ENCODE results near the gene RIPOR3. TPM values are rescaled to one million over a fixed set of nuclear protein-coding genes. Genes with fewer than 3 reads are reported as not detected.

RIPOR3 gene
- total RNA-seq, 2 experiments from 2014 or later = 0.53 TPM; not detected in 1

DNA sequence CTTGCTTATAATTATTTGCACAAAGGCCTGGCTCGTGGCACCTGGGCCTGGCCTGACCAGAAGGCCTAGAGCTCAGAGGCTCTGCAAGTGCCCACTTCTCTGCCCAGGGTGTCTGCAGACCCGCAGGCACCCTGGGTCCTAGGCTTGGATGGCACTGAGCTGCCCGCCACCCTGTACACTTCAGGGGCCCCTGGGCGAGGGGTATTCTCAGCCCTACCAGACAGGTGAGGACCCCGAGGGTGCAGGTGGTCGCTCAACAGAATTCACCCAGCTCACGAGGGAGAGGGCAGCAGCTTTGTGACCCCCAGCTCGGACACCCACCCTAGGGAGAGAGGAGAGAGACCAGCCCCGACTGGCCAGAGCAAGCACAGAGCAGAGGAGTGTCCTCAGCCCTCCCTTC lies 83.9 kb downstream of the RIPOR3 start:
- Histone ChIP-seq H3K79me2 (ENCODE audit: insufficient read depth, low read depth, low read length) (no peaks in the 10 kb centered on the region), H3K4me3 (ENCODE audit: low read depth, low read length, poor library complexity, severe bottlenecking) (no peak overlapping the region), H3K9me3 (ENCODE audit: low read length) (no peaks in the 10 kb centered on the region), H3K4me2 (ENCODE audit: low read length) (no peak overlapping the region), H3K36me3 (ENCODE audit: insufficient read depth, low read length) (no peaks in the 10 kb centered on the region), H3K27ac (ENCODE audit: low read depth, low read length, poor library complexity, severe bottlenecking) (no peak overlapping the region), H2AFZ (ENCODE audit: low read length) (no peak overlapping the region), H3K4me1 (ENCODE audit: insufficient read depth, low read length, poor library complexity, severe bottlenecking) (no peaks in the 10 kb centered on the region), H4K20me1 (ENCODE audit: insufficient read depth, low read length) (no peaks in the 10 kb centered on the region), H3K9me2 (ENCODE audit: insufficient read depth, low read length) (no peaks in the 10 kb centered on the region)
- intact Hi-C loops (cut with micrococcal nuclease; ENCODE audit: unreplicated experiment) = no loop called here
- ChIA-PET CTCF (ENCODE audit: unreplicated experiment) (no interaction called here), POLR2A (no interaction called here)
- TF ChIP-seq EZH2phosphoT487 (IDR thresholded peaks at IDR 0.05; ENCODE audit: borderline replicate concordance, low read depth, low read length) = no peak
- TF ChIP-seq, protein P1, sequence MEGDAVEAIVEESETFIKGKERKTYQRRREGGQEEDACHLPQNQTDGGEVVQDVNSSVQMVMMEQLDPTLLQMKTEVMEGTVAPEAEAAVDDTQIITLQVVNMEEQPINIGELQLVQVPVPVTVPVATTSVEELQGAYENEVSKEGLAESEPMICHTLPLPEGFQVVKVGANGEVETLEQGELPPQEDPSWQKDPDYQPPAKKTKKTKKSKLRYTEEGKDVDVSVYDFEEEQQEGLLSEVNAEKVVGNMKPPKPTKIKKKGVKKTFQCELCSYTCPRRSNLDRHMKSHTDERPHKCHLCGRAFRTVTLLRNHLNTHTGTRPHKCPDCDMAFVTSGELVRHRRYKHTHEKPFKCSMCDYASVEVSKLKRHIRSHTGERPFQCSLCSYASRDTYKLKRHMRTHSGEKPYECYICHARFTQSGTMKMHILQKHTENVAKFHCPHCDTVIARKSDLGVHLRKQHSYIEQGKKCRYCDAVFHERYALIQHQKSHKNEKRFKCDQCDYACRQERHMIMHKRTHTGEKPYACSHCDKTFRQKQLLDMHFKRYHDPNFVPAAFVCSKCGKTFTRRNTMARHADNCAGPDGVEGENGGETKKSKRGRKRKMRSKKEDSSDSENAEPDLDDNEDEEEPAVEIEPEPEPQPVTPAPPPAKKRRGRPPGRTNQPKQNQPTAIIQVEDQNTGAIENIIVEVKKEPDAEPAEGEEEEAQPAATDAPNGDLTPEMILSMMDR (conservative IDR thresholded peaks at IDR 0.05; ENCODE audit: low read length) = no peak
- no TSS peak for BruUV-seq (replicated peaks)
- DNase-seq (ENCODE audit: low spot score) = no peak

DNA sequence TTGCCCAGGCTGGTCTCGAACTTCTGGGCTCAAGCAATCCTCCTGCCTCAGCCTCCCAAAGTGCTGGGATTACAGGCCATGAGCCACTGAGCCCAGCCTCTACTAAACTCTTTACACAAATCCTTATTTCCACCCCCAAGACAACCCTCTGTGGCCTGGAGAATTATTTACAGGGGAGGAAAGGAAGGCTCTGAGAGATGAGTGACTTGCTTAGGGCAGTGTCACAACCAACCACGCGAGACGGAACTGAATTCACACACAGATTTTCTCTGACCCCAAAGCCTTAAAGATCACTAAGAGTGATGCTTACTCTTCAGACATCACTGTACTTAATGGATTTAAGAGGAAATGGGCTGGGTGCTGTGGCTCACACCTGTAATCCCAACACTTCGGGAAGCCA lies 86.2 kb downstream of the RIPOR3 start:
- CTCF ChIA-PET (ENCODE audit: unreplicated experiment) = no interaction called here
- no peak for DNase-seq (ENCODE audit: low spot score)

DNA sequence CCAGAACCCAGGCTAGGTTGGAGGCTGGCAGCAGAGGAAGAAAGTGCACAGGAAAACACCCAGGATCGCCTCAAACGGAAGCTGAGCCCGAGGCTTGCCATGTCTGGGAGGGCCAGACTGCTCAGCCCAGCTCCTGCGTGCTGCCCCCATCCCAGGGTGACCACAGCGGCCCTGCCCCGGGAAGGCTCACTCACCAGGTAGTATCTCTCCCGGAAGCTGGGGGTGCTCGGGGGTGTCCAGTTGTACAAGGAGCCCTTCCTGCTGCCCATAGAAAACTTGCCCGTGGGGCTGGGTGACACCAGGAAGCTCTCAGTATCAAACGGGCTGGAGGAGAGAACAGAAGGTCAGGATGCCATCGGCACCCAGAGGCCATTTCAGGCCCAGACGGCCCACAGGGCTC lies 86.9 kb downstream of the RIPOR3 start:
- BruUV-seq (replicated peaks) = no TSS peak
- CTCF ChIA-PET (ENCODE audit: unreplicated experiment) = interaction anchor here (1.0 kb wide), 1 partner anchor 10 kb away, joined by 3 read pairs; no protein-coding TSS in a partner anchor
- intact Hi-C loops (cut with micrococcal nuclease; ENCODE audit: unreplicated experiment) = no loop called here

More for the DNA sequence above, 86.2 kb downstream of the RIPOR3 start:
- TF ChIP-seq EZH2phosphoT487 (IDR thresholded peaks at IDR 0.05; ENCODE audit: borderline replicate concordance, low read depth, low read length) = no peak
- TF ChIP-seq, protein P1 (conservative IDR thresholded peaks at IDR 0.05; ENCODE audit: low read length) = no peak
- BruUV-seq (replicated peaks) = no TSS peak
- POLR2A ChIA-PET = interaction anchor here (0.7 kb wide), 1 partner anchor 391 kb away, joined by 3 read pairs; no protein-coding TSS in a partner anchor
- H3K9me2 ChIP-seq (ENCODE audit: insufficient read depth, low read length) = no peaks in the 10 kb centered on the region
- no peaks in the 10 kb centered on the region for H3K79me2 ChIP-seq (ENCODE audit: insufficient read depth, low read depth, low read length)
- H2AFZ ChIP-seq (ENCODE audit: low read length) = no peak overlapping the region
- intact Hi-C loops (cut with micrococcal nuclease; ENCODE audit: unreplicated experiment) = no loop called here
- H3K9me3 ChIP-seq (ENCODE audit: low read length) = no peaks in the 10 kb centered on the region
- H3K36me3 ChIP-seq (ENCODE audit: insufficient read depth, low read length) = no peaks in the 10 kb centered on the region
- H4K20me1 ChIP-seq (ENCODE audit: insufficient read depth, low read length) = no peaks in the 10 kb centered on the region
- H3K27ac ChIP-seq (ENCODE audit: low read depth, low read length, poor library complexity, severe bottlenecking) = no peak overlapping the region
- H3K4me1 ChIP-seq (ENCODE audit: insufficient read depth, low read length, poor library complexity, severe bottlenecking) = no peaks in the 10 kb centered on the region
- H3K4me3 ChIP-seq (ENCODE audit: low read depth, low read length, poor library complexity, severe bottlenecking) = no peak overlapping the region
- H3K4me2 ChIP-seq (ENCODE audit: low read length) = no peak overlapping the region

More for the DNA sequence above, 86.9 kb downstream of the RIPOR3 start:
- Histone ChIP-seq H3K4me1 (ENCODE audit: insufficient read depth, low read length, poor library complexity, severe bottlenecking) (no peaks in the 10 kb centered on the region), H3K9me3 (ENCODE audit: low read length) (no peaks in the 10 kb centered on the region), H3K4me2 (ENCODE audit: low read length) (no peak overlapping the region), H3K9me2 (ENCODE audit: insufficient read depth, low read length) (no peaks in the 10 kb centered on the region), H2AFZ (ENCODE audit: low read length) (no peak overlapping the region), H3K36me3 (ENCODE audit: insufficient read depth, low read length) (no peaks in the 10 kb centered on the region), H3K27ac (ENCODE audit: low read depth, low read length, poor library complexity, severe bottlenecking) (no peak overlapping the region), H3K79me2 (ENCODE audit: insufficient read depth, low read depth, low read length) (no peaks in the 10 kb centered on the region), H3K4me3 (ENCODE audit: low read depth, low read length, poor library complexity, severe bottlenecking) (no peak overlapping the region), H4K20me1 (ENCODE audit: insufficient read depth, low read length) (no peaks in the 10 kb centered on the region)
- DNase-seq (ENCODE audit: low spot score) = no peak
- POLR2A ChIA-PET = no interaction called here
- TF ChIP-seq, protein P1 (conservative IDR thresholded peaks at IDR 0.05; ENCODE audit: low read length) = no peak
- TF ChIP-seq EZH2phosphoT487 (IDR thresholded peaks at IDR 0.05; ENCODE audit: borderline replicate concordance, low read depth, low read length) = no peak

Data from OCI-LY7 (cell line).